Ishikawa (cell line): Measurements from ENCODE around the gene MCUB.

Experiments used
- CEBPB ChIP-seq: IDR thresholded peaks from 2 replicates; pipeline ENCODE4 v1.6.1; 2012
- CREB1 ChIP-seq: IDR thresholded peaks from 2 replicates; pipeline ENCODE4 v1.6.1; 2012; ENCODE audit warnings: low read depth
- EGR1 ChIP-seq: IDR thresholded peaks from 2 replicates; pipeline ENCODE4 v1.6.1; 2012
- EP300 ChIP-seq: IDR thresholded peaks from 2 replicates; pipeline ENCODE4 v1.6.1; 2012; ENCODE audit warnings: borderline replicate concordance
- FOXM1 ChIP-seq: IDR thresholded peaks from 2 replicates; pipeline ENCODE4 v1.6.1; 2012; ENCODE audit warnings: low read depth, borderline replicate concordance
- MAX ChIP-seq: IDR thresholded peaks from 2 replicates; pipeline ENCODE4 v1.6.1; 2012
- NFIC ChIP-seq: IDR thresholded peaks from 2 replicates; pipeline ENCODE4 v1.6.1; 2012
- RAD21 ChIP-seq: IDR thresholded peaks from 2 replicates; pipeline ENCODE4 v1.6.1; 2012; ENCODE audit warnings: low read depth
- REST ChIP-seq: IDR thresholded peaks from 2 replicates; pipeline ENCODE4 v1.6.1; 2012; ENCODE audit warnings: low read depth, mild to moderate bottlenecking
- TAF1 ChIP-seq: IDR thresholded peaks from 2 replicates; pipeline ENCODE4 v1.6.1; 2012; ENCODE audit warnings: low read depth, mild to moderate bottlenecking
- TCF12 ChIP-seq: IDR thresholded peaks from 2 replicates; pipeline ENCODE4 v1.6.1; 2012; ENCODE audit warnings: low read depth
- TEAD4 ChIP-seq: IDR thresholded peaks from 2 replicates; pipeline ENCODE4 v1.6.1; 2012
- USF1 ChIP-seq: IDR thresholded peaks from 2 replicates; pipeline ENCODE4 v1.6.1; 2012
- YY1 ChIP-seq: IDR thresholded peaks from 2 replicates; pipeline ENCODE4 v1.6.1; 2012; ENCODE audit warnings: low read depth
- ZBTB7A ChIP-seq: IDR thresholded peaks from 2 replicates; pipeline ENCODE4 v1.6.1; 2012; ENCODE audit warnings: low read depth

The MCUB gene

GRCh38 chr4:109559625-109559982 is 442 bp upstream of the MCUB start:
- TF ChIP-seq TCF12 (no peak), ZBTB7A (no peak), FOXM1 (no peak), REST (no peak), YY1 (no peak), CREB1 (no peak), EP300 (no peak), TAF1 (no peak), TEAD4 (no peak), USF1 (no peak), MAX (no peak), NFIC (no peak), EGR1 (no peak), CEBPB (no peak), RAD21 (no peak)

GRCh38 chr4:109560687-109561461 is 828 bp downstream of the MCUB start:
- TF ChIP-seq MAX = no peak; the same call in 1 of the 2 replicates
- TF ChIP-seq REST = no peak
- no peak for TF ChIP-seq CREB1
- no peak for TF ChIP-seq ZBTB7A
- TF ChIP-seq TCF12 = no peak
- no peak for TF ChIP-seq NFIC
- TF ChIP-seq FOXM1 = no peak
- TF ChIP-seq EP300 = no peak
- TF ChIP-seq CEBPB = no peak
- TF ChIP-seq USF1 = no peak
- TF ChIP-seq TAF1 = no peak
- no peak for TF ChIP-seq YY1
- TF ChIP-seq TEAD4 = no peak
- TF ChIP-seq RAD21 = no peak
- TF ChIP-seq EGR1 = no peak

GRCh38 chr4:109562457-109563239 is 2.6 kb downstream of the MCUB start:
- TF ChIP-seq REST = no peak
- no peak for TF ChIP-seq TEAD4
- TF ChIP-seq NFIC = no peak
- TF ChIP-seq EP300 = no peak
- no peak for TF ChIP-seq TAF1
- no peak for TF ChIP-seq CREB1
- no peak for TF ChIP-seq CEBPB
- TF ChIP-seq FOXM1 = no peak
- TF ChIP-seq EGR1 = no peak
- no peak for TF ChIP-seq YY1
- no peak for TF ChIP-seq USF1
